Measurements from ENCODE around the gene NUDT11. TPM values are rescaled to one million over a fixed set of nuclear protein-coding genes. Genes with fewer than 3 reads are reported as not detected.

NUDT11 gene
- not detected in 2 replicates for total RNA-seq (2013; cell fraction: nucleolus; rRNA removed)
- total RNA-seq (2014; rRNA removed) (0.06 TPM in 1 of 2 replicates, not detected in the other), total RNA-seq (2014; rRNA removed; fragmentation: Illumina TruSeq; extraction: Trizol) (not detected in 2 replicates), total RNA-seq (2021) (not detected in 2 replicates), polyA plus RNA-seq (2011; rRNA removed) (not detected in 2 replicates), polyA plus RNA-seq (2014; fragmentation: Illumina TruSeq; extraction: Trizol) (not detected in 2 replicates), polyA plus RNA-seq (2014; fragmentation: Nextera tagmentation; extraction: Ambion mirVana) (not detected), polyA plus RNA-seq (2014; rRNA removed) (not detected in 2 replicates), polyA plus RNA-seq (2016; fragmentation: Nextera tagmentation; extraction: Ambion mirVana) (not detected), polyA minus RNA-seq (2011; rRNA and poly(A)+ RNA removed) (not detected in 2 replicates), Bru-seq, nascent RNA (not detected), BruChase-seq, experiment 1, labeled RNA remaining after a 6-hour chase (percentile 11 among the genes with signal in this experiment), BruChase-seq, experiment 2, labeled RNA remaining after a 2-hour chase (not detected)
- not detected for polyA plus RNA-seq (2011; ENCODE audit: low read depth)
- not detected in 2 replicates for polyA plus RNA-seq (2011; cell fraction: cytosol; rRNA removed)
- not detected in 2 replicates for polyA plus RNA-seq (2011; cell fraction: nucleus; rRNA removed)
- polyA plus RNA-seq (2012): 0.04 TPM in 1 of 2 replicates, not detected in the other
- polyA minus RNA-seq (2011; cell fraction: cytosol; rRNA and poly(A)+ RNA removed): not detected in 2 replicates
- polyA minus RNA-seq (2011; cell fraction: nucleus; rRNA and poly(A)+ RNA removed): not detected in 2 replicates
- long read RNA-seq, experiment 1: 0 reads
- long read RNA-seq, experiment 2: 0 reads

DNA sequence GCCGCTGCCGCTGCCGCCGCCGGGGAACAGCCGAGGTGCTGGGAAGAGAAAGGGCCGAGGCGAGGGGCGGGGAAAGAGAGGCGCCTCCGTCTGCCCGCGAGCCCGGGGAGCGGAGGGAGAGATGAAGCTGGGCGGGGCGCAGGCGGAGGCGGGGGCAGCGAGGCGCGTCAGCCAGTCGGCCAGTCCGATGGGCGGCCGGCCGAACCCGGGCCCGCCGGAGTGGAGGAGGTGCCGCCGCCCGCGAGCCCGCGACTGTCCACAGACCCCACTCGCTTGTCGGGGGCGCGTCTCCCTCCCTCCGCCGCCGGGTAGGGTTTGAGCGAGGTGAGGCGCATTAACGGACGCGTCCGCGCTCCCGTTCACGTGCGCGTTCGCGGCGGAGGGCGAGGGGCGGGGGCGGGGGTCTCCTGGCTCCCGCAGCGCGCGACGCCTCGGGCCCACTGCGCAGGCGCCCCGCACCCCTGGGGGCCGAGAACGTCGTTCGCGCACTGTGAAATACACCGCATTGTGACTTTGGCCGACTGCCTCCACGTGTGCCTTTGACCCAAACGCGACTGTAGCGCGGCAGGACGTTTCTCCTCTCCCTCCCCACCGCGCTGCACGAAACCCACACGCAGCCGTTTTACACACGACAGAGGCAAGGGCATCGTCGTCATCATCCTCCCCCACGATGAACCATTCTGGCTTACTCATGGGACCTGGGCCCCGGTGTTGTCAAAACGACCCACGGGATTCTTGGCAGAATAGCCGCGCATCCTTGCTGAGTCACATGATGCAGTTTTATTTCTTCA lies at the start of gene NUDT11:
NUDT11 (minus strand) TSS at position 92 of the 791 bp plus-strand sequence. CDS start 148 bp downstream, outside the sequence.
- Histone ChIP-seq H2AFZ (ENCODE audit: control insufficient read depth, low read depth, low read length) (no peak within 1 kb of the TSS; the same call in 1 of the 2 replicates), H3K9ac (ENCODE audit: control insufficient read depth, insufficient read depth, low read length) (no peak within 1 kb of the TSS), H3K9me3 (replicated peaks; ENCODE audit: control insufficient read depth, insufficient read depth, low read length) (no peaks in the 10 kb centered on the region; the same call in 2 of the 3 replicates), H3K27ac (ENCODE audit: control insufficient read depth, insufficient read depth) (no peak within 1 kb of the TSS), H4K20me1 (ENCODE audit: control insufficient read depth, insufficient read depth) (no peaks in the 10 kb centered on the region), H3K36me3 (ENCODE audit: control insufficient read depth in 2 of 2, insufficient read depth in 2 of 2, low read length in 1 of 2) (no peaks in the 10 kb centered on the region), H3K4me1 (ENCODE audit: control insufficient read depth, insufficient read depth, low read length) (no peaks in the 10 kb centered on the region), H3K4me3 (no peak within 1 kb of the TSS), H3K79me2 (ENCODE audit: control insufficient read depth, insufficient read depth, low read length) (no peaks in the 10 kb centered on the region), H3K27me3 (replicated peaks in 1 of 2; ENCODE audit: control insufficient read depth in 2 of 2, insufficient read depth in 2 of 2, low read length in 1 of 2) (no peaks in the 10 kb centered on the region; a peak in 1 of 4 replicates), H3K4me2 (ENCODE audit: control insufficient read depth, insufficient read depth) (peak within 1 kb of the TSS; percentile 55; the same call in 1 of the 2 replicates)
- CTCF ChIA-PET: no interaction called here
- FAIRE-seq: no peak
- ATAC-seq: peak; percentile 36
- POLR2A ChIA-PET: no interaction called here
- intact Hi-C loops (cut with micrococcal nuclease; ENCODE audit: unreplicated experiment) (no loop called here), in situ Hi-C loops (cut with MboI) (loop anchor here (25.0 kb wide), 1 partner anchor 741 kb away; no protein-coding TSS in a partner anchor)
- RAD21 ChIA-PET (ENCODE audit: unreplicated experiment): no interaction called here
- SMC1A ChIA-PET (ENCODE audit: uncharacterized antibody, unreplicated experiment): no interaction called here
- DNase-seq (ENCODE audit: low read depth, low spot score): no peak
- WGBS (ENCODE audit: insufficient coverage, insufficient replicate concordance, low lambda C conversion rate, missing lambda C conversion rate): 74% methylated on average over 15 of the region's 96 CpGs
- BruUV-seq (replicated peaks): no TSS peak
- no peak for TF ChIP-seq POLR2AphosphoS2 (IDR thresholded peaks at IDR 0.05; ENCODE audit: low read depth, low read length)
- TF ChIP-seq RBBP5 (conservative IDR thresholded peaks at IDR 0.05): no peak
- TF ChIP-seq, protein P1, sequence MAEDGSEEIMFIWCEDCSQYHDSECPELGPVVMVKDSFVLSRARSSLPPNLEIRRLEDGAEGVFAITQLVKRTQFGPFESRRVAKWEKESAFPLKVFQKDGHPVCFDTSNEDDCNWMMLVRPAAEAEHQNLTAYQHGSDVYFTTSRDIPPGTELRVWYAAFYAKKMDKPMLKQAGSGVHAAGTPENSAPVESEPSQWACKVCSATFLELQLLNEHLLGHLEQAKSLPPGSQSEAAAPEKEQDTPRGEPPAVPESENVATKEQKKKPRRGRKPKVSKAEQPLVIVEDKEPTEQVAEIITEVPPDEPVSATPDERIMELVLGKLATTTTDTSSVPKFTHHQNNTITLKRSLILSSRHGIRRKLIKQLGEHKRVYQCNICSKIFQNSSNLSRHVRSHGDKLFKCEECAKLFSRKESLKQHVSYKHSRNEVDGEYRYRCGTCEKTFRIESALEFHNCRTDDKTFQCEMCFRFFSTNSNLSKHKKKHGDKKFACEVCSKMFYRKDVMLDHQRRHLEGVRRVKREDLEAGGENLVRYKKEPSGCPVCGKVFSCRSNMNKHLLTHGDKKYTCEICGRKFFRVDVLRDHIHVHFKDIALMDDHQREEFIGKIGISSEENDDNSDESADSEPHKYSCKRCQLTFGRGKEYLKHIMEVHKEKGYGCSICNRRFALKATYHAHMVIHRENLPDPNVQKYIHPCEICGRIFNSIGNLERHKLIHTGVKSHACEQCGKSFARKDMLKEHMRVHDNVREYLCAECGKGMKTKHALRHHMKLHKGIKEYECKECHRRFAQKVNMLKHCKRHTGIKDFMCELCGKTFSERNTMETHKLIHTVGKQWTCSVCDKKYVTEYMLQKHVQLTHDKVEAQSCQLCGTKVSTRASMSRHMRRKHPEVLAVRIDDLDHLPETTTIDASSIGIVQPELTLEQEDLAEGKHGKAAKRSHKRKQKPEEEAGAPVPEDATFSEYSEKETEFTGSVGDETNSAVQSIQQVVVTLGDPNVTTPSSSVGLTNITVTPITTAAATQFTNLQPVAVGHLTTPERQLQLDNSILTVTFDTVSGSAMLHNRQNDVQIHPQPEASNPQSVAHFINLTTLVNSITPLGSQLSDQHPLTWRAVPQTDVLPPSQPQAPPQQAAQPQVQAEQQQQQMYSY (CRISPR knock-in tag; IDR thresholded peaks at IDR 0.05): no peak
- TF ChIP-seq SREBF2 (IDR thresholded peaks at IDR 0.05; ENCODE audit: low read length): no peak
- no peak for TF ChIP-seq CBX3 (IDR thresholded peaks at IDR 0.05; ENCODE audit: borderline replicate concordance, low read depth)
- TF ChIP-seq, protein P2, sequence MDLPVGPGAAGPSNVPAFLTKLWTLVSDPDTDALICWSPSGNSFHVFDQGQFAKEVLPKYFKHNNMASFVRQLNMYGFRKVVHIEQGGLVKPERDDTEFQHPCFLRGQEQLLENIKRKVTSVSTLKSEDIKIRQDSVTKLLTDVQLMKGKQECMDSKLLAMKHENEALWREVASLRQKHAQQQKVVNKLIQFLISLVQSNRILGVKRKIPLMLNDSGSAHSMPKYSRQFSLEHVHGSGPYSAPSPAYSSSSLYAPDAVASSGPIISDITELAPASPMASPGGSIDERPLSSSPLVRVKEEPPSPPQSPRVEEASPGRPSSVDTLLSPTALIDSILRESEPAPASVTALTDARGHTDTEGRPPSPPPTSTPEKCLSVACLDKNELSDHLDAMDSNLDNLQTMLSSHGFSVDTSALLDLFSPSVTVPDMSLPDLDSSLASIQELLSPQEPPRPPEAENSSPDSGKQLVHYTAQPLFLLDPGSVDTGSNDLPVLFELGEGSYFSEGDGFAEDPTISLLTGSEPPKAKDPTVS (IDR thresholded peaks at IDR 0.05; ENCODE audit: low read depth, low read length): no peak
- TF ChIP-seq KDM1A (IDR thresholded peaks at IDR 0.05; ENCODE audit: borderline replicate concordance): no peak
- no peak for TF ChIP-seq SMAD1 (IDR thresholded peaks at IDR 0.05; ENCODE audit: low read depth, partially characterized antibody)
- TF ChIP-seq, protein P3, sequence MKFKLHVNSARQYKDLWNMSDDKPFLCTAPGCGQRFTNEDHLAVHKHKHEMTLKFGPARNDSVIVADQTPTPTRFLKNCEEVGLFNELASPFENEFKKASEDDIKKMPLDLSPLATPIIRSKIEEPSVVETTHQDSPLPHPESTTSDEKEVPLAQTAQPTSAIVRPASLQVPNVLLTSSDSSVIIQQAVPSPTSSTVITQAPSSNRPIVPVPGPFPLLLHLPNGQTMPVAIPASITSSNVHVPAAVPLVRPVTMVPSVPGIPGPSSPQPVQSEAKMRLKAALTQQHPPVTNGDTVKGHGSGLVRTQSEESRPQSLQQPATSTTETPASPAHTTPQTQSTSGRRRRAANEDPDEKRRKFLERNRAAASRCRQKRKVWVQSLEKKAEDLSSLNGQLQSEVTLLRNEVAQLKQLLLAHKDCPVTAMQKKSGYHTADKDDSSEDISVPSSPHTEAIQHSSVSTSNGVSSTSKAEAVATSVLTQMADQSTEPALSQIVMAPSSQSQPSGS (IDR thresholded peaks at IDR 0.05; ENCODE audit: low read length): no peak
- no peak for TF ChIP-seq RB1 (IDR thresholded peaks at IDR 0.05; ENCODE audit: borderline replicate concordance)
- no peak for TF ChIP-seq RAD51 (IDR thresholded peaks at IDR 0.05)
- TF ChIP-seq, protein P4, sequence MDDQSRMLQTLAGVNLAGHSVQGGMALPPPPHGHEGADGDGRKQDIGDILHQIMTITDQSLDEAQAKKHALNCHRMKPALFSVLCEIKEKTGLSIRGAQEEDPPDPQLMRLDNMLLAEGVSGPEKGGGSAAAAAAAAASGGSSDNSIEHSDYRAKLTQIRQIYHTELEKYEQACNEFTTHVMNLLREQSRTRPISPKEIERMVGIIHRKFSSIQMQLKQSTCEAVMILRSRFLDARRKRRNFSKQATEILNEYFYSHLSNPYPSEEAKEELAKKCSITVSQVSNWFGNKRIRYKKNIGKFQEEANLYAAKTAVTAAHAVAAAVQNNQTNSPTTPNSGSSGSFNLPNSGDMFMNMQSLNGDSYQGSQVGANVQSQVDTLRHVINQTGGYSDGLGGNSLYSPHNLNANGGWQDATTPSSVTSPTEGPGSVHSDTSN (IDR thresholded peaks at IDR 0.05; ENCODE audit: insufficient replicate concordance, low read depth, low read length): no peak
